ENCODE data around the gene EGFR.

The EGFR gene

DNA sequence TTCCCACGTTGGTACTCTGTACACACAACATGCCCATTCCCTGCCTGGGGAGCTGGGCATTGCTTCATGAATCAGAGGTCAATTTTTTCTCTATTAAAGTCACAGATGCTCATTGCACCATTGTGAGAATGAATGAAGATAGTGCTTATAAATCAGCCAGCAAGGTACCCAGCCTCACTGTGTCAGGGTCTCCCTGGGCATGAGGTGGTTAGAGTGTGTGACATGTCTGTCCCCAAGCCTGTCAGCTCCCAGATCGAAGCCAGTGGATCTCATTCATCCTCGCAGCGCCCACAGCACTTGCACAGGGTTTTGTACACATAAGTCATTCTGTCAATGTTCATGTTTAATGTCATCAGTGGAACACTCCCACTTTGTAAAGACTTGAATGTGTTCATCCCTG lies 126.8 kb downstream of the EGFR start:
- TF ChIP-seq, protein P1, sequence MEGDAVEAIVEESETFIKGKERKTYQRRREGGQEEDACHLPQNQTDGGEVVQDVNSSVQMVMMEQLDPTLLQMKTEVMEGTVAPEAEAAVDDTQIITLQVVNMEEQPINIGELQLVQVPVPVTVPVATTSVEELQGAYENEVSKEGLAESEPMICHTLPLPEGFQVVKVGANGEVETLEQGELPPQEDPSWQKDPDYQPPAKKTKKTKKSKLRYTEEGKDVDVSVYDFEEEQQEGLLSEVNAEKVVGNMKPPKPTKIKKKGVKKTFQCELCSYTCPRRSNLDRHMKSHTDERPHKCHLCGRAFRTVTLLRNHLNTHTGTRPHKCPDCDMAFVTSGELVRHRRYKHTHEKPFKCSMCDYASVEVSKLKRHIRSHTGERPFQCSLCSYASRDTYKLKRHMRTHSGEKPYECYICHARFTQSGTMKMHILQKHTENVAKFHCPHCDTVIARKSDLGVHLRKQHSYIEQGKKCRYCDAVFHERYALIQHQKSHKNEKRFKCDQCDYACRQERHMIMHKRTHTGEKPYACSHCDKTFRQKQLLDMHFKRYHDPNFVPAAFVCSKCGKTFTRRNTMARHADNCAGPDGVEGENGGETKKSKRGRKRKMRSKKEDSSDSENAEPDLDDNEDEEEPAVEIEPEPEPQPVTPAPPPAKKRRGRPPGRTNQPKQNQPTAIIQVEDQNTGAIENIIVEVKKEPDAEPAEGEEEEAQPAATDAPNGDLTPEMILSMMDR (IDR thresholded peaks at IDR 0.05; ENCODE audit: low read depth, low read length, missing control alignments) = no peak

DNA sequence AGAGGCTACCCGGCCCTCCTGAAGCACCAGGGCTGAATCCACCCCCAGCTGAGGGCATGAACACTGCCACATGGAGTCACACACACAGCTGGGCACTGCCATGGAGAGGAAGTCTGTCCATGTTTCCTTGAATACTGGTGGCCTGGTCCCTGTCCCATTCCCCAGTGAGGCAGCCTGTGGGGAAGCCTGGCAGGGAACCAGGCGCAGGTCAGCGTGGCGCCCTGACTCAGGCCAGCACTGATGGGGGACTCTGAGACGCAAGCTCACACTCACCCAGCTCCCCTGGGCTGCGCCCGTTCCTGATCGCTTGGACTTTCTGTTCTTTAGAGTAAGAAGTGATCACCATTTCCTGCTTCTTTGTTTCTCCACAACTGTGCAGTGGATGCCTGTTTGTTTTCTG lies 128.3 kb downstream of the EGFR start:
- TF ChIP-seq, protein P1 (IDR thresholded peaks at IDR 0.05; ENCODE audit: low read depth, low read length, missing control alignments) = no peak
- no peak for DNase-seq (ENCODE audit: extremely low read depth, low read depth)
- H3K4me3 ChIP-seq (replicated peaks; ENCODE audit: low read depth, low read length) = no peak overlapping the region

More for the DNA sequence above, 126.8 kb downstream of the EGFR start:
- no peak overlapping the region for H3K4me3 ChIP-seq (replicated peaks; ENCODE audit: low read depth, low read length)
- no peak for DNase-seq (ENCODE audit: extremely low read depth, low read depth)

DNA sequence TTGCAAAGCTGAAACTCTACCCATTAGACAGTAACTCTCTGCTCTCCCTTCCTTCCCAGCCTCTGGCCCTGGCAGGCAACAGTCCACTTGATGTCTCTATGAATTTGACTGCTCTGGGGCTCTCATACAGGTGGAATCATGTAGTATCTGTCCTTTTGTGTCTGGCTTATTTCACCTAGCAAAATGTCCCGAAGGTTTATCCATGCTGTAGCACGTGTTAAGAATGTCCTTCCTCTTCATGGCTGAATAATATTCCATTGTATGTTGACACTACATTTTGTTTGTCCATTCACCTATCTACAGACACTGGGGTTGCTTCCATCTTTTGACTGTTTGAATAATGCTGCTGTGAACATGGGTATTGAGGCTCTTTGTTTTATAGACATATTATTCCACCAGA lies 128.9 kb downstream of the EGFR start:
- H3K4me3 ChIP-seq (replicated peaks; ENCODE audit: low read depth, low read length) = no peak overlapping the region
- no peak for DNase-seq (ENCODE audit: extremely low read depth, low read depth)
- TF ChIP-seq, protein P1 (IDR thresholded peaks at IDR 0.05; ENCODE audit: low read depth, low read length, missing control alignments) = no peak

DNA sequence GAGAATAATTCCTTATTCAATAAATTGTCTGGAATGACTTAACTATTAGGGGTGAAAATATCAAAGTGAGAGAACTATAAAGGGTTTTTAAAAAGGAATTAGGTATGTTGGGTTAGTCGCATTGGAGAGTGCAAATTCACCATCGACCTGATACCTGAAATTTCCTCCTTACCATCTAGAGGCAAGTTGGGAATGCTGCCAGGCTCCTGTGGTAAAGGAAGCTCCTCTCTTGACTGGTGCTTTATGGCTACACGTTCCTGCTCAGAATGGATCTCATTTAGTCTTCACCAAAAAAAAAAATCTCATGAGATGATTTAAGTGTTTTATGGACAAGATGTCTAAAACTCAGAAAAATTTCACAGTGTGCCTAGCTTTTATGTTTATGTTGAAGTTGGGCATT lies 129.8 kb downstream of the EGFR start:
- TF ChIP-seq, protein P1 (IDR thresholded peaks at IDR 0.05; ENCODE audit: low read depth, low read length, missing control alignments) = no peak
- H3K4me3 ChIP-seq (replicated peaks; ENCODE audit: low read depth, low read length) = no peak overlapping the region
- no peak for DNase-seq (ENCODE audit: extremely low read depth, low read depth)

DNA sequence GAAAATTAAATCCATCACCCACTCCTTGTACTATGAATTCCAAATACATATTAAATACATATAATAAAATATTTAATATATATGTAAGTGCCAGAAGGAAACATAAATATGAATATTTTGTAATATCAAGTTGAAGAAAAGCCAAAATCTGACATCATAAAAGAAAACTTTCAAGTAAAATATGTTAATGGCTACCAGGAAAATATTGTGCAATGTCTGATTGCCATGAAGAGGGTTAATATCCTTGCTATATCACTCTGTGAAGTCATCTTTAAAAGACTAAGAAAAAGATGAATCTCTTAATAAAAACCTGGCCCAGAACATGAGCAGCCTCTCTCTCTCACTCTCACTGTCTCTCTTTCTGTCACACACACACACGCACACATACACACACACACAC lies 130.2 kb downstream of the EGFR start:
- H3K4me3 ChIP-seq (replicated peaks; ENCODE audit: low read depth, low read length) = no peak overlapping the region
- no peak for DNase-seq (ENCODE audit: extremely low read depth, low read depth)
- TF ChIP-seq, protein P1 (IDR thresholded peaks at IDR 0.05; ENCODE audit: low read depth, low read length, missing control alignments) = no peak

DNA sequence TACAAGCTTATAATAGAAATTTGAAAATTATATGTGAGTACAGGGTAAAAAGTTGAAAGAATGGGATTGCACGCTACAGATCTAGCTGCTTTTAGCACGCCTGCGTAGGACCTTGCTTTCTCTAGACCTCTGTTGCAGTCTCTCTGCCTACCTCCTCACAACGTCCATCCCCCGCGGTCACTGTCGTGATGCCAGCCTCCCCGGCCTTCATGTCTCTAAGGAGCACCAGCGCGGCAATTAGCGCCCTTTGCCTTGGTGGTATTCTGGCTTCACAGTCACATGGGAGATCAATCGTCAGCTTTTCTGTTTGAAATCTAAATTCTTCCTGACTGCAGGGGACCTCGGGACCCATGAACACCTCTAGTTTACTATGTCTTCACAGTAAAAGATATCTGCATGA lies 131.3 kb downstream of the EGFR start:
- no peak for DNase-seq (ENCODE audit: extremely low read depth, low read depth)
- H3K4me3 ChIP-seq (replicated peaks; ENCODE audit: low read depth, low read length) = no peak overlapping the region
- TF ChIP-seq, protein P1 (IDR thresholded peaks at IDR 0.05; ENCODE audit: low read depth, low read length, missing control alignments) = no peak

DNA sequence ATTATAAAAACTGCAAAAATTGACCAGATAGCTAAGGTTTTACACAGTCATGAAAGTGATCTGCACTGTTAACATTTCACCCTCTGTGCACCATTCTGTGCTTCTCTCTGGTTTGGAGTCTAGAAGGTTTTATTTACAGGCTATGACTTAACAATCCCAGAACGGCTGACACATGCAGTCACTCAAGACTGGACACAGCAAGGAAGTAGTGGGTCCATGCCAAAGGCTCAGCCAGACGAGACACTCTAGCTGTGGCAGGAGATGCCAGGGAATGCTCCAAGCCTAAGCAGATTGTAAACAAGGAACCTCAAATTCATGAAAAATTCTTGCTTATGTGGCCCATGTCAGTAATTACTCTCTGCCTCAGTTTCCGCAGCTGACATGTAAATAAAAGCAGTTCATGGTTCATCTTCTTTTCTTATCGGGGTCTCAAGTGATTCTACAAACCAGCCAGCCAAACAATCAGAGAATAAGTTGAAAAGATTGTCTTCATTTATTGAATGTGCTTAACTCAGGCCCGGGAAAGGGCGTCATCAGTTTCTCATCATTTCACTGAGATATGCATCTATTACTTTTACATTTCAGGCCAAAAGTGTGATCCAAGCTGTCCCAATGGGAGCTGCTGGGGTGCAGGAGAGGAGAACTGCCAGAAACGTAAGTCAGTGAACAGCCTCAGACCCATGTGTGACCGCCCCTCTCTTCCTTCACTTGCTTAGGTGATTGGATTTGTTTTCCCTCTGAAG lies 132.1 kb downstream of the EGFR start:
- no peak for DNase-seq (ENCODE audit: extremely low read depth, low read depth)
- no peak overlapping the region for H3K4me3 ChIP-seq (replicated peaks; ENCODE audit: low read depth, low read length)
- TF ChIP-seq, protein P1 (IDR thresholded peaks at IDR 0.05; ENCODE audit: low read depth, low read length, missing control alignments) = no peak
